ENCODE data around the gene COL18A1.

Gene COL18A1

DNA sequence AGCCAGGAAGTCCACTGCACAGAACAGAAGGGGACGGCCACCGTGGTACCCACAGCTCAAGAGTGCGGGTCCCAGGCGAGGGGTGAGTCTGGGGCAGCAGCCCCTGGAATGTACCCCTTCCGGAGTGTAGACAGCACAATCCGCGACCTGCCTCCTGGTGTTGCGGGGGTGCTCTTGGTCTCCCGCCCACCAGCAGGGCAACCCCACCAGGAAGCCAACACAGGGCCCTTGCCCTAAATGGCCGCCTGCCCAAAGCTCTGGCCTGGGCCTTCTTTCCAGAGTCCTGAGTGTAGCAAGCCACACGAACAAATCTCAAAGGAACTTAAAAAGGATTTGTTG is 138.4 kb downstream of the COL18A1 start:
- Histone ChIP-seq H3K36me3 (replicated peaks) (no peaks in the 10 kb centered on the region), H3K4me3 (ENCODE audit: low read depth, low read length) (no peak overlapping the region), H3K27ac (no peak overlapping the region), H3K27me3 (replicated peaks) (no peaks in the 10 kb centered on the region)
- in situ Hi-C loops (cut with HindIII; ENCODE audit: low pct_ligation_motif_present, low sequenced_read_pairs), result no loop called here
- TF ChIP-seq, protein P1, sequence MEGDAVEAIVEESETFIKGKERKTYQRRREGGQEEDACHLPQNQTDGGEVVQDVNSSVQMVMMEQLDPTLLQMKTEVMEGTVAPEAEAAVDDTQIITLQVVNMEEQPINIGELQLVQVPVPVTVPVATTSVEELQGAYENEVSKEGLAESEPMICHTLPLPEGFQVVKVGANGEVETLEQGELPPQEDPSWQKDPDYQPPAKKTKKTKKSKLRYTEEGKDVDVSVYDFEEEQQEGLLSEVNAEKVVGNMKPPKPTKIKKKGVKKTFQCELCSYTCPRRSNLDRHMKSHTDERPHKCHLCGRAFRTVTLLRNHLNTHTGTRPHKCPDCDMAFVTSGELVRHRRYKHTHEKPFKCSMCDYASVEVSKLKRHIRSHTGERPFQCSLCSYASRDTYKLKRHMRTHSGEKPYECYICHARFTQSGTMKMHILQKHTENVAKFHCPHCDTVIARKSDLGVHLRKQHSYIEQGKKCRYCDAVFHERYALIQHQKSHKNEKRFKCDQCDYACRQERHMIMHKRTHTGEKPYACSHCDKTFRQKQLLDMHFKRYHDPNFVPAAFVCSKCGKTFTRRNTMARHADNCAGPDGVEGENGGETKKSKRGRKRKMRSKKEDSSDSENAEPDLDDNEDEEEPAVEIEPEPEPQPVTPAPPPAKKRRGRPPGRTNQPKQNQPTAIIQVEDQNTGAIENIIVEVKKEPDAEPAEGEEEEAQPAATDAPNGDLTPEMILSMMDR (IDR thresholded peaks at IDR 0.05; ENCODE audit: low read depth, low read length, missing control alignments), result no peak
- DNase-seq, result no peak

DNA sequence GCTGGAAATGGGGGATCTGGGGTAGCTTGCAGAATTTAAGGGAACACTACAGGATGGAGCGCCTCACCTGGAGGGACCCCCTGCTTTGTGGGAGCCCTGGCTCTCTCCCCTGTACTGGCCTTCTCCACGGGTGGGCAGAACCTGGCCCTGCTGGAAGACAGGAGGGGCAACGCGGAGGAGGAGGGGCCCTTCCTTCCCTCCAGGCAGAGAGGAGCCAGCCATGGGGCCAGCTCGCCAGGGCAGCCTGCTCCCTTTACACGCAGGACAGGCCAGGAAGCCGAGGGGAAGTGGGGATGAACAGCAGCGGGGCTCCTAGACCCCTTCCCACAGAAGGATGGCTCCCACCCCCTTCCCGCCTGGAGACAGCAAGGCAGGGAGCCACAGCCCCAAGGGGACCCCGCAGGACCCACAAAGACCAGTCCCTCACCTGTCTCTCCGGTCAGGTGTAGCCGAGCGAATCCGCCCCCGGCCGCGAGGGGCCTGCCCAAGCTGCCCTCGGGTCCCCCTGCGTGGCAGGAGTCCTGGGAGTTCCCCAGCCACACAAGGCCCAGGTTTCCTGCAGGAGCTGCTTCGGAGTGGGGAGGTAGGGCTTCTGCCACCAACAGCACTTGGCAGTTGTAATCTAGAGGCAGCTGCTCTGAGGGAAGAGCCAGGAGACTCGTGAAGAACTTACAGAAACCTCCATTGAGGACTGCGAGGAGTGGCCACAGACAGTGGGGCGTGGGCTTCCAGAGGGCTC is 138.9 kb downstream of the COL18A1 start:
- Histone ChIP-seq H3K4me3 (ENCODE audit: low read depth, low read length) (no peak overlapping the region), H3K27me3 (replicated peaks) (no peaks in the 10 kb centered on the region), H3K27ac (no peak overlapping the region), H3K36me3 (replicated peaks) (no peaks in the 10 kb centered on the region)
- DNase-seq, result no peak
- TF ChIP-seq, protein P1 (IDR thresholded peaks at IDR 0.05; ENCODE audit: low read depth, low read length, missing control alignments), result no peak
- in situ Hi-C loops (cut with HindIII; ENCODE audit: low pct_ligation_motif_present, low sequenced_read_pairs), result no loop called here

DNA sequence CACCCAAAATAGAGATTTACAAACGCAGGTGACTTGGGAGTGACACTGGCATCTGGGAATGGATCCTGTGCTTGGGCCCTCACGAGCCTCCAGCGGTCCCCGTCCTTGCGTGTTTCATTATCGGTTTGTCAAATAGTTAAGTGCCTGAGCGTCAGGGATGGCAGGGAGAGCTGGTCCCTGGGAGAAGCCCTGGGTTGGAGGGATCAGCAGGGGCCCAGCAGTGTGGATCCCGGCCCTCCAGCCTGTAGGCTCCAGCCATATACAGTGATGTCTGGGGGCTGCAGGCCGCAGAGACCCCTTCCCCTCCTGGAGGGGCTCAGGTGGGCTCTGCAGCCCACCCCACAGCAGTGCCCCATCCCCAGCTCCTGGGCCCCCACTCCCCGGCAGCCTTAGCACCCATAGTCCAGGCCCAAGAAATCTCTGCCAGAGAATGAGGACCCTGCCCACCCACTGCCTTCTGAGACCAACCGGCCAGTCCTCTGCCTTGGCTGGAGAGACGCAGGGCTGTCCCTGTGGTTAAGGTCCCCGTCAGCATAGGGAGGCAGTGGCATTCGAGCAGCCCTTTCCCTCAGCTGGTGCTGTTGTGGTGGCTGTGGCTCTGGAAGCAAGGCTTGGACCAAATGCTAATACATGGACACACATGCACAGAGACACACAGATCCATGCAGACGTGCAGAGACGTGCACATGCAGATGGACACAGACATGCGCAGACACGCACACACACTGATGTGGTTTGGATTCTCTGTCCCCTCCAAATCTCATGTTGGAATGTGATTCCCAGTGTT is 139.7 kb downstream of the COL18A1 start:
- H3K36me3 ChIP-seq (replicated peaks), result no peaks in the 10 kb centered on the region
- no peaks in the 10 kb centered on the region for H3K27me3 ChIP-seq (replicated peaks)
- H3K4me3 ChIP-seq (ENCODE audit: low read depth, low read length), result no peak overlapping the region
- TF ChIP-seq, protein P1 (IDR thresholded peaks at IDR 0.05; ENCODE audit: low read depth, low read length, missing control alignments), result no peak
- H3K27ac ChIP-seq, result no peak overlapping the region
- in situ Hi-C loops (cut with HindIII; ENCODE audit: low pct_ligation_motif_present, low sequenced_read_pairs), result no loop called here
- no peak for DNase-seq

DNA sequence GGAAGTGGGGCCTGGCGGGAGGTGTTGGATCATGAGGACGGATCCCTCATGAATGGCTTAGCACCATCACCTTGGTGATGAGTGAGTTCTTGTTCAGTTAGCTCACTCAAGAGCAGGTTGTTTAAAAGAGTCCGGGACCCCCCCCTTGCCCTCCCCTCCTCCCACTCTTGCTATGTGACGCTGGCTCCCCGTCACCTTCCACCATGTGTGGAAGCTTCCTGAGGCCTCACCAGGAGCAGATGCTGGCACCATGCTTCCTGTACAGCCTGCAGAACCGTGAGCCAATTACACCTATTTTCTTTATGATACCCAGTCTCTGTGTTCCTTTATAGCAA is 140.2 kb downstream of the COL18A1 start:
- H3K4me3 ChIP-seq (ENCODE audit: low read depth, low read length), result no peak overlapping the region
- H3K27me3 ChIP-seq (replicated peaks), result no peaks in the 10 kb centered on the region
- no peak overlapping the region for H3K27ac ChIP-seq
- TF ChIP-seq, protein P1 (IDR thresholded peaks at IDR 0.05; ENCODE audit: low read depth, low read length, missing control alignments), result no peak
- H3K36me3 ChIP-seq (replicated peaks), result no peaks in the 10 kb centered on the region
- in situ Hi-C loops (cut with HindIII; ENCODE audit: low pct_ligation_motif_present, low sequenced_read_pairs), result no loop called here
- DNase-seq, result no peak

DNA sequence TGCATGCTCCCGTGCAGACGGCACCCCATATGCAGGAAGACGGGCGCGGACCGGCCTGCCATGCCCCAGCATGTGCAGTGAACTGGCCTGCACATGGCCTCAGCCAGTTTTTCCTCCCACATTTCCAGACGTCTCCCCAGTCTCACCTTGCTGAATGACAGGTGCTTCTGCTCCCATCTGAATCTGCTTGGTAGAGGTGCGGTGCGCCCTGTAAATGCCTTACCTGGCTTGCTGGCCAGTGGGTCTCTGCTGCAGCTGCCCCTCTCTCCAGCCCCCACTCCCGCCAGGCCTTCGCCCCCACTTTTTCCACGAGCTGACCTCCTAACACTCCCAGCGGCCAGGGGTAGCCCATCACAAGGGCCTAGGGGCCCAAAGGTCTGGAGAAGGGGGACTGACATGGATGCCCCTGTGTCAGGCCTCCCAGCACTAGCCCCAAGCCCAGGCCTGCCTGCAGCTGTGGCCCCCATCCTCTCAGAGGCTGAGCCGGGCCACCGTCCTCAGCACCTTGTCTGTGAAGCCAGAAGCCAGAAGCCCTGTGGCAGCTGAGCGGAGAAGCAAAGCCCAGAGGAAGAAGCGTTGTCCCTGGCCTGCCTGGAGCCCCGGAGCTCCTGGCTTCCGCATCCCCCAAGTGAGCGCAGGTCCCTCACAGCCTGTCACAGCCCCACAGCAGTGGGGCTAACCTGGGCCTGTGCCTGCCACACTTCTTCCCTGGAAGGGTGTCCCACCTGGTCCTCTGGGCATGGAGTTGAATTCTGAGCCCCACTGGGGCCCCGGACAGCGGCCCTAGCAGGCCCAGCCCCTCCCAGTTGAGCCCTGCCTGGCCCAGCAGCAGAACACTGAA is 140.9 kb downstream of the COL18A1 start:
- no peaks in the 10 kb centered on the region for H3K27me3 ChIP-seq (replicated peaks)
- TF ChIP-seq, protein P1 (IDR thresholded peaks at IDR 0.05; ENCODE audit: low read depth, low read length, missing control alignments), result no peak
- no peak overlapping the region for H3K4me3 ChIP-seq (ENCODE audit: low read depth, low read length)
- H3K36me3 ChIP-seq (replicated peaks), result no peaks in the 10 kb centered on the region
- no peak overlapping the region for H3K27ac ChIP-seq
- in situ Hi-C loops (cut with HindIII; ENCODE audit: low pct_ligation_motif_present, low sequenced_read_pairs), result no loop called here
- no peak for DNase-seq
